Measurements from ENCODE around the gene RNF19B. TPM values are rescaled to one million over a fixed set of nuclear protein-coding genes. Genes with fewer than 3 reads are reported as not detected.
A peak's percentile ranks its signal among the peaks of the same experiment; 100 is the strongest.

RNF19B gene
- total and polyA plus RNA-seq, 10 of the 15 experiments (the other 5 are each of a cell fraction or from before 2014, with no cell fraction given) = 2.8 to 32.6 (median 16.6) TPM

DNA sequence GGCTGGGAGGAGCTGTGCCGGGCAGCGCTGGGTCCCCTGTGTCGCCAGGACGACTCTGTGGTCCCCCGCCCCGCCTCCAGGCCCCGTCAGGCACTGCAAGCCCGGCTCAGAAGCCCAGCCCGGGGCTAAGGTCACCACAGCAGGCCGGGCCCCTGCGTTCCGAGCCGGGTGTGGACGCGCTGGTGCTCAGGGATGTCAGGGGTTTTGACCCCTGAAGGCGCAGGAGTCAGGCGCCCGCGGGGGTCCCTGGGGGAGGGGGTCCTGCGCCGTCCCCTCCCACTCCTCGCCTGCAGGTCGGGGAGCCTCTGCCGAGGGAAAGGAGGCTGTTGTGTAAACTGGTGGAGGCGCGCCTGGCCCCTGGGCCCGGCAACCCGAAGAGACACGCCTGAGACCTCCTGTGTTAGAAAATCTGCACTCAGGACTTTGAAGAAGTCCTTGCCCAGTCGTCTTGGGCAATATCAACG, 39.7 kb downstream of the RNF19B start:
- Histone ChIP-seq H3K9me3 (replicated peaks; ENCODE audit: control insufficient read depth, insufficient read depth, low read length) (no peaks in the 10 kb centered on the region), H4K20me1 (ENCODE audit: control insufficient read depth, insufficient read depth) (no peaks in the 10 kb centered on the region), H3K4me1 (ENCODE audit: control insufficient read depth, insufficient read depth, low read length) (no peaks in the 10 kb centered on the region; the same call in 1 of the 2 replicates), H3K27ac (ENCODE audit: control insufficient read depth, insufficient read depth) (no peak overlapping the region), H3K4me3 (no peak overlapping the region), H3K9ac (ENCODE audit: control insufficient read depth, insufficient read depth, low read length) (no peak overlapping the region), H3K36me3 (ENCODE audit: control insufficient read depth in 2 of 2, insufficient read depth in 2 of 2, low read length in 1 of 2) (no peaks in the 10 kb centered on the region), H2AFZ (ENCODE audit: control insufficient read depth, low read depth, low read length) (no peak overlapping the region), H3K79me2 (ENCODE audit: control insufficient read depth, insufficient read depth, low read length) (no peaks in the 10 kb centered on the region), H3K27me3 (replicated peaks in 1 of 2; ENCODE audit: control insufficient read depth in 2 of 2, insufficient read depth in 2 of 2, low read length in 1 of 2) (peaks cover 0 to 5% of the 10 kb centered on the region in 2 experiments; a peak in 2 of 4 replicates), H3K4me2 (ENCODE audit: control insufficient read depth, insufficient read depth) (no peak overlapping the region)
- FAIRE-seq (no peak), ATAC-seq (peak; percentile 87), DNase-seq (ENCODE audit: low read depth, low spot score) (no peak)
- CTCF ChIA-PET = interaction anchor here (0.9 to 1.0 kb wide), 3 partner anchors 130 to 161 kb away, joined by 3 to 7 read pairs (median 6); no protein-coding TSS in a partner anchor
- POLR2A ChIA-PET = no interaction called here
- in situ Hi-C loops (cut with MboI) = loop anchor here (25.0 kb wide), 1 partner anchor 687 kb away; no protein-coding TSS in a partner anchor
- BruUV-seq (replicated peaks) = no TSS peak
- SMC1A ChIA-PET (ENCODE audit: uncharacterized antibody, unreplicated experiment) = interaction anchor here (0.7 to 1.1 kb wide), 2 partner anchors 130 to 279 kb away, joined by 3 to 5 read pairs; no protein-coding TSS in a partner anchor
- TF ChIP-seq, protein P1, sequence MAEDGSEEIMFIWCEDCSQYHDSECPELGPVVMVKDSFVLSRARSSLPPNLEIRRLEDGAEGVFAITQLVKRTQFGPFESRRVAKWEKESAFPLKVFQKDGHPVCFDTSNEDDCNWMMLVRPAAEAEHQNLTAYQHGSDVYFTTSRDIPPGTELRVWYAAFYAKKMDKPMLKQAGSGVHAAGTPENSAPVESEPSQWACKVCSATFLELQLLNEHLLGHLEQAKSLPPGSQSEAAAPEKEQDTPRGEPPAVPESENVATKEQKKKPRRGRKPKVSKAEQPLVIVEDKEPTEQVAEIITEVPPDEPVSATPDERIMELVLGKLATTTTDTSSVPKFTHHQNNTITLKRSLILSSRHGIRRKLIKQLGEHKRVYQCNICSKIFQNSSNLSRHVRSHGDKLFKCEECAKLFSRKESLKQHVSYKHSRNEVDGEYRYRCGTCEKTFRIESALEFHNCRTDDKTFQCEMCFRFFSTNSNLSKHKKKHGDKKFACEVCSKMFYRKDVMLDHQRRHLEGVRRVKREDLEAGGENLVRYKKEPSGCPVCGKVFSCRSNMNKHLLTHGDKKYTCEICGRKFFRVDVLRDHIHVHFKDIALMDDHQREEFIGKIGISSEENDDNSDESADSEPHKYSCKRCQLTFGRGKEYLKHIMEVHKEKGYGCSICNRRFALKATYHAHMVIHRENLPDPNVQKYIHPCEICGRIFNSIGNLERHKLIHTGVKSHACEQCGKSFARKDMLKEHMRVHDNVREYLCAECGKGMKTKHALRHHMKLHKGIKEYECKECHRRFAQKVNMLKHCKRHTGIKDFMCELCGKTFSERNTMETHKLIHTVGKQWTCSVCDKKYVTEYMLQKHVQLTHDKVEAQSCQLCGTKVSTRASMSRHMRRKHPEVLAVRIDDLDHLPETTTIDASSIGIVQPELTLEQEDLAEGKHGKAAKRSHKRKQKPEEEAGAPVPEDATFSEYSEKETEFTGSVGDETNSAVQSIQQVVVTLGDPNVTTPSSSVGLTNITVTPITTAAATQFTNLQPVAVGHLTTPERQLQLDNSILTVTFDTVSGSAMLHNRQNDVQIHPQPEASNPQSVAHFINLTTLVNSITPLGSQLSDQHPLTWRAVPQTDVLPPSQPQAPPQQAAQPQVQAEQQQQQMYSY (CRISPR knock-in tag; IDR thresholded peaks at IDR 0.05) = no peak
- TF ChIP-seq TCF3 (IDR thresholded peaks at IDR 0.05; ENCODE audit: borderline replicate concordance, insufficient read depth, low read depth, low read length) = no peak
- TF ChIP-seq, protein P2, sequence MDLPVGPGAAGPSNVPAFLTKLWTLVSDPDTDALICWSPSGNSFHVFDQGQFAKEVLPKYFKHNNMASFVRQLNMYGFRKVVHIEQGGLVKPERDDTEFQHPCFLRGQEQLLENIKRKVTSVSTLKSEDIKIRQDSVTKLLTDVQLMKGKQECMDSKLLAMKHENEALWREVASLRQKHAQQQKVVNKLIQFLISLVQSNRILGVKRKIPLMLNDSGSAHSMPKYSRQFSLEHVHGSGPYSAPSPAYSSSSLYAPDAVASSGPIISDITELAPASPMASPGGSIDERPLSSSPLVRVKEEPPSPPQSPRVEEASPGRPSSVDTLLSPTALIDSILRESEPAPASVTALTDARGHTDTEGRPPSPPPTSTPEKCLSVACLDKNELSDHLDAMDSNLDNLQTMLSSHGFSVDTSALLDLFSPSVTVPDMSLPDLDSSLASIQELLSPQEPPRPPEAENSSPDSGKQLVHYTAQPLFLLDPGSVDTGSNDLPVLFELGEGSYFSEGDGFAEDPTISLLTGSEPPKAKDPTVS (IDR thresholded peaks at IDR 0.05; ENCODE audit: low read depth, low read length) = no peak
- TF ChIP-seq, protein P3, sequence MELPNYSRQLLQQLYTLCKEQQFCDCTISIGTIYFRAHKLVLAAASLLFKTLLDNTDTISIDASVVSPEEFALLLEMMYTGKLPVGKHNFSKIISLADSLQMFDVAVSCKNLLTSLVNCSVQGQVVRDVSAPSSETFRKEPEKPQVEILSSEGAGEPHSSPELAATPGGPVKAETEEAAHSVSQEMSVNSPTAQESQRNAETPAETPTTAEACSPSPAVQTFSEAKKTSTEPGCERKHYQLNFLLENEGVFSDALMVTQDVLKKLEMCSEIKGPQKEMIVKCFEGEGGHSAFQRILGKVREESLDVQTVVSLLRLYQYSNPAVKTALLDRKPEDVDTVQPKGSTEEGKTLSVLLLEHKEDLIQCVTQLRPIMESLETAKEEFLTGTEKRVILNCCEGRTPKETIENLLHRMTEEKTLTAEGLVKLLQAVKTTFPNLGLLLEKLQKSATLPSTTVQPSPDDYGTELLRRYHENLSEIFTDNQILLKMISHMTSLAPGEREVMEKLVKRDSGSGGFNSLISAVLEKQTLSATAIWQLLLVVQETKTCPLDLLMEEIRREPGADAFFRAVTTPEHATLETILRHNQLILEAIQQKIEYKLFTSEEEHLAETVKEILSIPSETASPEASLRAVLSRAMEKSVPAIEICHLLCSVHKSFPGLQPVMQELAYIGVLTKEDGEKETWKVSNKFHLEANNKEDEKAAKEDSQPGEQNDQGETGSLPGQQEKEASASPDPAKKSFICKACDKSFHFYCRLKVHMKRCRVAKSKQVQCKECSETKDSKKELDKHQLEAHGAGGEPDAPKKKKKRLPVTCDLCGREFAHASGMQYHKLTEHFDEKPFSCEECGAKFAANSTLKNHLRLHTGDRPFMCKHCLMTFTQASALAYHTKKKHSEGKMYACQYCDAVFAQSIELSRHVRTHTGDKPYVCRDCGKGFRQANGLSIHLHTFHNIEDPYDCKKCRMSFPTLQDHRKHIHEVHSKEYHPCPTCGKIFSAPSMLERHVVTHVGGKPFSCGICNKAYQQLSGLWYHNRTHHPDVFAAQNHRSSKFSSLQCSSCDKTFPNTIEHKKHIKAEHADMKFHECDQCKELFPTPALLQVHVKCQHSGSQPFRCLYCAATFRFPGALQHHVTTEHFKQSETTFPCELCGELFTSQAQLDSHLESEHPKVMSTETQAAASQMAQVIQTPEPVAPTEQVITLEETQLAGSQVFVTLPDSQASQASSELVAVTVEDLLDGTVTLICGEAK (IDR thresholded peaks at IDR 0.05; ENCODE audit: borderline replicate concordance) = no peak
- TF ChIP-seq EED (IDR thresholded peaks at IDR 0.05; ENCODE audit: low read depth) = no peak
- no peak for TF ChIP-seq SMARCA5 (IDR thresholded peaks at IDR 0.05)
- no peak for TF ChIP-seq CREM (IDR thresholded peaks at IDR 0.05; ENCODE audit: low read depth)
- no peak for TF ChIP-seq YY1 (IDR thresholded peaks at IDR 0.05; ENCODE audit: low read depth, low read length)
- no peak for TF ChIP-seq CBFB (IDR thresholded peaks at IDR 0.05; ENCODE audit: low read depth)
- TF ChIP-seq YBX1 (IDR thresholded peaks at IDR 0.05) = no peak
- no peak for TF ChIP-seq NFYB (IDR thresholded peaks at IDR 0.05; ENCODE audit: insufficient read depth, low read depth, low read length)
- TF ChIP-seq, protein P4, sequence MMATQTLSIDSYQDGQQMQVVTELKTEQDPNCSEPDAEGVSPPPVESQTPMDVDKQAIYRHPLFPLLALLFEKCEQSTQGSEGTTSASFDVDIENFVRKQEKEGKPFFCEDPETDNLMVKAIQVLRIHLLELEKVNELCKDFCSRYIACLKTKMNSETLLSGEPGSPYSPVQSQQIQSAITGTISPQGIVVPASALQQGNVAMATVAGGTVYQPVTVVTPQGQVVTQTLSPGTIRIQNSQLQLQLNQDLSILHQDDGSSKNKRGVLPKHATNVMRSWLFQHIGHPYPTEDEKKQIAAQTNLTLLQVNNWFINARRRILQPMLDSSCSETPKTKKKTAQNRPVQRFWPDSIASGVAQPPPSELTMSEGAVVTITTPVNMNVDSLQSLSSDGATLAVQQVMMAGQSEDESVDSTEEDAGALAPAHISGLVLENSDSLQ (IDR thresholded peaks at IDR 0.05) = no peak
- no peak for TF ChIP-seq POLR2AphosphoS5 (IDR thresholded peaks at IDR 0.05; ENCODE audit: low read length)
- RAD21 ChIA-PET (ENCODE audit: unreplicated experiment) = interaction anchor here (1.1 kb wide), 1 partner anchor 130 kb away, joined by 4 read pairs; no protein-coding TSS in a partner anchor
- intact Hi-C loops (cut with micrococcal nuclease; ENCODE audit: unreplicated experiment) = no loop called here
- whole genome bisulfite sequencing (ENCODE audit: insufficient coverage, insufficient replicate concordance, low lambda C conversion rate, missing lambda C conversion rate) = 14% methylated on average over 26 of the region's 31 CpGs
